Heart left ventricle (tissue), 16 donors: ENCODE data around the gene CRYBG3. TPM values are rescaled to one million over a fixed set of nuclear protein-coding genes. Genes with fewer than 3 reads are reported as not detected.

Source experiments
- ATAC-seq, 4 donors: fragments of 200-7000 bp; cut with Tn5 transposase; one replicate each; pipeline ENCODE4 v1.9.1; 2020 to 2022; ENCODE audit warnings: moderate library complexity in 4 of 4, mild to moderate bottlenecking in 3 of 4, moderate number of reproducible peaks in 1 of 4
- DNase-seq, 5 donors: peaks; one replicate each; pipeline ENCODE4 v3.0.0-alpha.2; 2020
- H3K27ac ChIP-seq, 12 donors: fragments of 200-600 bp; sonication (generic) in 4 of 12; one replicate each; pipeline versions ENCODE4 v1.5.0 to v1.8.0; 2016 to 2022; ENCODE audit warnings: mild to moderate bottlenecking in 2 of 12
- H3K27me3 ChIP-seq, 9 donors: fragments of 200-600 bp; sonication (generic) in 2 of 9; one replicate each; pipeline versions ENCODE4 v1.5.1 to v1.8.0; 2016 to 2022; ENCODE audit warnings: mild to moderate bottlenecking in 3 of 9
- H3K36me3 ChIP-seq, 9 donors: fragments of 200-600 bp; sonication (generic) in 2 of 9; one replicate each; pipeline versions ENCODE4 v1.5.0 to v1.8.0; 2018 to 2022; ENCODE audit warnings: mild to moderate bottlenecking in 2 of 9
- H3K4me1 ChIP-seq, 12 donors: fragments of 200-600 bp; sonication (generic) in 4 of 12; one replicate each; pipeline versions ENCODE4 v1.5.0 to v1.8.0; 2016 to 2022; ENCODE audit warnings: mild to moderate bottlenecking in 3 of 12
- H3K4me3 ChIP-seq, 12 donors: fragments of 200-600 bp; sonication (generic) in 4 of 12; one replicate each; pipeline versions ENCODE4 v1.5.0 to v1.8.0; 2017 to 2022; ENCODE audit warnings: mild to moderate bottlenecking in 9 of 12, moderate library complexity in 4 of 12
- H3K9me3 ChIP-seq, 12 donors: fragments of 200-600 bp; sonication (generic) in 4 of 12; one replicate each; pipeline versions ENCODE4 v1.5.0 to v1.8.0; 2016 to 2022; ENCODE audit warnings: mild to moderate bottlenecking in 1 of 12
- CTCF ChIP-seq, 12 donors: fragments of 200-600 bp; sonication (generic) in 4 of 12; IDR thresholded peaks; one replicate each; pipeline versions ENCODE4 v1.5.0 to v1.8.0; 2018 to 2022; ENCODE audit warnings: antibody characterized with exemption in 12 of 12, mild to moderate bottlenecking in 5 of 12
- POLR2A ChIP-seq, 2 donors: fragments of 450-650 bp; IDR thresholded peaks; one replicate each; pipeline ENCODE4 v1.6.1; 2017; ENCODE audit warnings: antibody characterized with exemption in 2 of 2, mild to moderate bottlenecking in 2 of 2, moderate library complexity in 2 of 2
- WGBS, 4 donors: extraction: QIAGEN DNeasy Blood & Tissue Kit in 2 of 4; methylation state at CpG; one replicate each; pipeline versions ENCODE4 v1.1.5 to v1.1.7; 2013 to 2018; 5-methylcytosine and 5-hydroxymethylcytosine counted together
- intact Hi-C, 10 donors: fragments of 100-400 bp; cut with DNase I; formaldehyde crosslinking; loops; one replicate each; pipeline versions ENCODE4 v1.11.1 to v1.14.2; 2022
- polyA plus RNA-seq, 2 donors: library from polyadenylated mRNA; stranded (reverse); fragments of 200-250 nt; gene quantifications; one replicate each; pipeline ENCODE4 v1.2.3, GENCODE V29; 2013
- total RNA-seq, 9 donors: library from RNA; depleted of rRNA in 2 of 9; stranded (reverse); fragments of >200 nt in 2 of 9; fragmentation: NEBNext Ultra II Directional in 3 of 9; extraction: Animal tissue kit (Norgen Biotek cat#: 25700) in 3 of 9; gene quantifications; one replicate each; pipeline versions ENCODE4 v1.1.0 to v1.2.4, GENCODE V29; 2016 to 2023
- donor health status: ischemic (EF 13 %, LVEDD 7.1; RV severe dilation, severe dysfunction).
- donor health status: healthy with polysubstance abuse.
- donor health status: DM: no; HTN: yes; CAD: no.
- donor health status: DM: no; HTN: no; CAD: no.
- donor health status: ischemic (EF 25% LVEDD 6.9; RV normal size, moderate dysfunction).
- donor health status: ischemic (EF 25% LVEDD 5.7; RV mildly dilated, moderate dysfunction).
- donor health status: healthy.
- donor health status: DM: yes; HTN: yes; CAD: no.
- donor health status: ischemic (EF 35%, LVEDD 5.7; RV mildly dilated, moderate dysfunction).
- donor health status: nonischemic (EF 11% LVEDD 7.7; RV severe dilation, severe dysfunction).
- donor health status: DM: yes; HTN: yes; CAD: no.
- donor health status: PGD.
- donor health status: ischemic (EF 29% LVEDD 5.4; RV normal size, mild dysfunction).
- donor health status: nonischemic (EF 23%, LVEDD 6.1; RV moderate dilation, normal function).

The CRYBG3 gene
- total and polyA plus RNA-seq, 11 donors = 5.5 to 34.1 (median 20.9) TPM

DNA sequence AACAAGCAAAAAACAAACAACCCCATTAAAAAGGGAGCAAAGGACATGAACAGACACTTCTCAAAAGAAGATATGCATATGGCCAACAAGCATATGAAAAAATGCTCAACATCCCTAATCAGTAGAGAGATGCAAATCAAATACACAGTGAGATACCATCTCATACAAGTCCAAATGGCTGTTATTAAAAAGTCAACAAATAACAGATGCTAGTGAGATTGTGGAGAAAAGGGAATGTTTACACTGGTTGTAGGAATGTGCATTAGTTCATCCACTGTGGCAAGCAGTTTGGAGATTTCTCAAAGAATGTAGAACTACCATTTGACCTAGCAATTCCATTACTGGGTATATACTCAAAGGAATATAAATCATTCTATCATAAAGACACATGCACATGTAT is 105.9 kb downstream of the CRYBG3 start:
- TF ChIP-seq POLR2A (IDR thresholded peaks at IDR 0.05) (no peak), CTCF (IDR thresholded peaks at IDR 0.05) (no peak)
- peaks cover 0 to 86% (median 41%) of the 10 kb centered on the region in 9 donors for H3K36me3 ChIP-seq

DNA sequence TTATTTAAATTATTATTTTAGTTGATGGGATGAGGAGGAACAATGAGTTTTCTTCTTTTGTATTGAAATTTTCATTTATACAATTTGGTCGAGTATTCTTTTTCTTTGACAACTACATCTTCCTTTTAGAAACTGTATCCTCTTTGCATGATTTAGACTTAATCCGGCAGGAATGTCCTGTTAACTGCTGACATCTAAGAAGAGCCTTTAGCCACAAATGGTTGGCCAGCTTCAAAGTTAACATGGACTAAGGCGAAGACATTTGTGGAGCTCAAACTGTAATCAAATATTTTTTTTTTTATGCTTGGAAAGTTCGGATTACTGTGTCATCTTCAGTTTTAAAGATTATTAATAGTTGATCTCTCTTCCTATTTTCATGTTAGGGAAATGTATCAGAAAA is 107.2 kb downstream of the CRYBG3 start:
- Histone ChIP-seq H3K4me3 (no peak overlapping the region), H3K27me3 (no peaks in the 10 kb centered on the region), H3K4me1 (peaks cover 0 to 14% (median 4%) of the 10 kb centered on the region in 12 donors), H3K27ac (no peak overlapping the region), H3K9me3 (peaks cover 0 to 12% (median 0%) of the 10 kb centered on the region in 12 donors), H3K36me3 (peaks cover 0 to 87% (median 44%) of the 10 kb centered on the region in 9 donors)
- no peak for TF ChIP-seq POLR2A (IDR thresholded peaks at IDR 0.05)
- no peak for TF ChIP-seq CTCF (IDR thresholded peaks at IDR 0.05)
- WGBS, 4 donors = 80 to 85% (median 81%) methylated on average over 4 of the region's 4 CpGs
- DNase-seq (no peak), ATAC-seq (no peak)
- intact Hi-C loops = no loop called here

More for the DNA sequence above, 105.9 kb downstream of the CRYBG3 start:
- H3K9me3 ChIP-seq = peaks cover 0 to 12% (median 0%) of the 10 kb centered on the region in 12 donors
- intact Hi-C loops = no loop called here
- no peak overlapping the region for H3K27ac ChIP-seq
- H3K27me3 ChIP-seq = no peaks in the 10 kb centered on the region
- no peak overlapping the region for H3K4me3 ChIP-seq
- DNase-seq = no peak
- H3K4me1 ChIP-seq = peaks cover 0 to 9% (median 2%) of the 10 kb centered on the region in 12 donors
- no peak for ATAC-seq

- TF ChIP-seq CTCF (IDR thresholded peaks at IDR 0.05) = no peak
- no peak for TF ChIP-seq POLR2A (IDR thresholded peaks at IDR 0.05)
- no peak overlapping the region for H3K27ac ChIP-seq
- peaks cover 0 to 12% (median 0%) of the 10 kb centered on the region in 12 donors for H3K9me3 ChIP-seq
- DNase-seq = peak in 2 of 5 donors; percentile 28 to 30
- H3K4me1 ChIP-seq = peaks cover 0 to 14% (median 4%) of the 10 kb centered on the region in 12 donors
- H3K4me3 ChIP-seq = no peak overlapping the region
- H3K27me3 ChIP-seq = no peaks in the 10 kb centered on the region
- ATAC-seq = peak in 3 of 4 donors; percentile 50 to 60 (median 53)
- peaks cover 0 to 88% (median 50%) of the 10 kb centered on the region in 9 donors for H3K36me3 ChIP-seq
- intact Hi-C loops = loop anchor here in 3 of 10 donors (10.0 kb wide), 2 partner anchors 105 to 135 kb away; partner anchors contain the start of gene CRYBG3 (in 2 of the 3)
These were observed 108.2 kb downstream of the CRYBG3 start for GRCh38 chr3:97930018-97930417.

DNA sequence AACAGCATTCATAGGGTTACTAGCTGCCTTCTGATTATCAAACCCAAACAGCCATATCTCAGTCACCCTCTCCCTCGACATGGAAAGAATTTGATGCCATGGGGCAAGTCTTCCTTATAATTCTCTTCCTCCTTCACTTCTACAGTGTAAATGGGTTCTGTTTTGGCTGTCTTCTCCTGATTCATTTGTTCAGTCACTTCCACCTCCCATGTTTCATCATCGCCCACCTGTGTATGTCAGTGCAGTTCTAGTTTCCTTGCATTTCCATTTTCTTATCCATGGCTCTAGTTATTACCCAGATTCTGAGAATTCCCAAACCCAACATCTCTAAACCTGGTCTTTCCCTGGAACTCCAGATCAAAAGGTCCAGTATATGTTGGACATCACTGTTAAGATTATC is 109.4 kb downstream of the CRYBG3 start:
- intact Hi-C loops = loop anchor here in 3 of 10 donors (10.0 kb wide), 2 partner anchors 106 to 136 kb away; partner anchors contain the start of gene CRYBG3 (in 2 of the 3)
- DNase-seq (no peak), ATAC-seq (no peak)
- peaks cover 0 to 14% (median 4%) of the 10 kb centered on the region in 12 donors for H3K4me1 ChIP-seq
- 57 to 72% (median 62%) methylated on average over 2 of the region's 2 CpGs for WGBS, 4 donors
- no peak overlapping the region for H3K27ac ChIP-seq
- H3K36me3 ChIP-seq = peaks cover 0 to 88% (median 47%) of the 10 kb centered on the region in 9 donors
- peaks cover 0 to 12% (median 0%) of the 10 kb centered on the region in 12 donors for H3K9me3 ChIP-seq
- H3K27me3 ChIP-seq = no peaks in the 10 kb centered on the region
- H3K4me3 ChIP-seq = no peak overlapping the region
- no peak for TF ChIP-seq CTCF (IDR thresholded peaks at IDR 0.05)
- no peak for TF ChIP-seq POLR2A (IDR thresholded peaks at IDR 0.05)
